Pons (tissue), 1 donor: Measurements from ENCODE around the gene ARL2BP.
"Not testable (repeated sequence)": the region's sequence is repeated elsewhere in the genome, so short reads cannot be mapped to it uniquely, and the experiment has no call there.

Source experiments
- DNase-seq: peaks from one replicate; pipeline ENCODE4 v3.0.0-alpha.2; 2016; ENCODE audit warnings: low spot score

Gene ARL2BP

DNA sequence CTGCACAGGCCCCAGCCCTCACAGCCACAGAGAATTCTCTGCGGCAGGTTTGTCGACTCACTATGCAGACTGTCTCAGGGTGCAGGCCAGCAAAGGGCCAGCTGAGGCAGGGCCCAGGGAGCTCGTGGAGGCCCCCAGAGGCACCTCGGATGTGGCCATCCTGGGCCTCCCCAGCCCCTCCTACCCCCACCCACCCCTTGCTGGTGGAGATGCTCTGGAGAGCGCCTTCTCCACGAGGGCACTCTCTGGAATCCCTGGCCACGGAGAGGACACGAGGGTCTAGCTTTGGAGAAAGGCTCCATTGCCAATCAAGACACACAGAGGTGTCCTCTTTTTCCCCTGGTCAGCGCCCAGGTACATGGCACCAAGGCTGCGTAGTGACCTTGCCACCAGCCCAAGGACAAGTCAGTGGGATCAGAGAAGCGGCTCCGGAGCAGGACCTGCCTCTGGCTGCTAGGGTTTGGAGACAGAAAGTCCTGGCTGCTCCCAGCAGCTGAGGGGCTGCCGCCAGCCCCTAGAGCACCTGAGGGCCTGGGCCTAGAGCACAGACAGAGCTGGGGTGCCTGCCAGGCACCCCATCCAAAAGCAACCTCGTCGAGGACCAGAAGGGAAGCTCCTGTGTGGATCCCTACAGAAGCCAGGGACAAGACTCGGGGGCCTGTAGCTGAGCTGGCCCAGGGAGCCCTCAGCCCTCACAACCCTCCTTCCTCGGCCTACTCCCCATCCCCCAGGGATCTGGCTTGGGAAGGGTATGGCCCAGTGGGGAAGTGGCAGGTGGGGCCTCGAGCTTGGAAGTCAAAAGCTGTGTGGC, 18.7 kb downstream of the ARL2BP start:
- no peak for DNase-seq

DNA sequence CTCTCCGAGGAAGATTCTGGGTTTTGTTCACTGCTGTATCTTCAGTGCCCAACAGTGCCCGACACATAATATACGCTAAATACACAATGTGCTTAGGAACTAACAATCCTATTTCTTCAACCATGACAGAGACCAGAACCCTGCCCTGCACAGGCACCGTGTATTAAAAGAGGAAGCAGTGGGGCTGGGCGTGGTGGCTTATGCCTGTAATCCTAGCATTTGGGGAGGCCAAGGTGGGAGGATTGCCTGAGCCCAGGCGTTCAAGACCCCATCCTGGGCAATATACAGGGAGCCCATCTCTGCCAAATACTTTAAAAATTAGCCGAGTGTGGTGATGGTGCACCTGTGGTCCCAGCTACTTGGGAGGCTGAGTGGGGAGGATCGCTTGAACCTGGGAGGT, 19.3 kb downstream of the ARL2BP start:
- no peak for DNase-seq

DNA sequence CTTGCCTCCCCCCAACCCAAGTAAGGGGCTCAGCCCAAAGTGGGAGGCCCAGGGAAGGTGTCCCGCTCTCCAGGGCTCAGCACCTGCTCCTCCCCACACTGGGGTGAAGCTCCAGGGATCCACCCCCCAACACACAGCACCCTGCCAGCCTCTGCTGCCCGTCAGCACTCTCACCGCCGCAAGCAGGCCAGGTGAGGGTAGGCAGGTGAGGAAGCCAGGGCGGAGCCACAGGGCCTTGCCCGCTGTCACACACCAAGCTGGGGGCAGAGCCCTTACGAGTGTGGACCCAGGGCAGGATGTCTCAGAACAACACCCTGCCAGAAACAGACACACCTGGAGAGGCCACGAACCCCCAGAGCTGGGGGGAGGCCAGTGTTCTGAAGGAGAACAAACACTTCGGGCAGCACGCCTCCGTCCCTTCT, 19.9 kb downstream of the ARL2BP start:
- no peak for DNase-seq

DNA sequence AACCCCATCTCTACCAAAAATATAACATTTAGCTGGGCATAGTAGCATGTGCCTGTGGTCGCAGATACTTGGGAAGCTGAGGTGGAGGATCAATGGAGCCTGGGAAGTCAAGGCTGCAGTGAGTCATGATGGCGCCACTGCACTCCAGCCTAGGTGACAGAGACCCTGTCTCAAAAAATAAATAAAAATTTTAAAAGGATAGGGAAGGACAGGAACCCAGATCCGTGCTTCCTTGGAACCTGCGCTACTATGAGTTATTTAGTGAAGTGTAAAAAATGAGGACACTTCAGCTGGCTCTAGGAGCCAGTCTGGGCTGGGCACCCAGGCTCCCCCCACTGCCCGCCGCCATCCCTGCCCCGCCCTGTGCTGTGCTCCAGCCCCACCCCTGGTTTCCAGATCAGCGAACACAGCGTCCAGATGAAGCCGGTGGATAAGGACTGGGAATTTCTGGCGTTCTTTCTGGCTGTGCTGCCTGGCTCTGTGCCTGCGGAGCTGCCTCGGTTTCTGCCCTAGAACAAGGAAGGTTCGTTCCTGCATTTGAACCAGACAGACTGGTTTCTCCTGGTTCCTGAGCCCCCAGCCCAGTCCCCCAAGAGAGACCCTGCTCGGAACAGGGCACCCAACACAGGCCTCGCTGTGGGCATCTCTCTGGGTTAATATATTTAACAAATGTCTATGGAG, 20.9 kb downstream of the ARL2BP start:
- peak; percentile 70 for DNase-seq

DNA sequence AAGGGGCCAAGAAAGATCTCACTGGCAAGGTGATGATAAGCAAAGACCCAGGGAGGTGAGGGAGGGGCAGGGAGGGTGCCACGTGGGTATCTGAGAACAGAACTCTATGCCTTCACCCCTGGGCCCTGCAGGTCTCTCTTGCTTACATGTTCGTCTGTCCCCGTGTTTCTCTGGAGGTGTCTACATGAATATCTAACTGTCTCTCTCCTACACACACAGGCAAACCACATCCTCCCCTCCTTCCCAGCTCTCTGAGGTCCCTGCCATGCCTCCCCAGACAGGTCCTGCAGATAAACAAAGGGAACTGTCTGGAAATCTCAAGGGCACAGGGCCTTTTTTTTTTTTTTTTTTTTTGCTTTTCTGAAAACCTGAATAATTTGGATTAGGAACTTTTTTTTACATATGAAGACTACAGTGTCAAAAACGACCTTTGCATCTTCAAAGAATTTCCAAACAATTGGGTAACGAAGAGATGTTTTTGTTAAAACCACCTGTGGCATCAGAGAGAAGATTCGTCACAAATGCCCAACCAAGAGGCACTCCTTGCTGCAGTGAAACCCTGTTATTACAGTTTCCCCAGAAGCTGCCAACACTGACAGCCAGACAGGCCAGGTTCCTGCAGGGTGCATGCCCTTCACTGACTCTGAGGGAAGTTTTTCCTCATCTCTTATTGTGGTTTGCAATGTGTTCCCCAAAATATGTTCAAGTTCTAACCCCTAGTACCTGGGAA, 21.6 kb downstream of the ARL2BP start:
- no peak for DNase-seq

DNA sequence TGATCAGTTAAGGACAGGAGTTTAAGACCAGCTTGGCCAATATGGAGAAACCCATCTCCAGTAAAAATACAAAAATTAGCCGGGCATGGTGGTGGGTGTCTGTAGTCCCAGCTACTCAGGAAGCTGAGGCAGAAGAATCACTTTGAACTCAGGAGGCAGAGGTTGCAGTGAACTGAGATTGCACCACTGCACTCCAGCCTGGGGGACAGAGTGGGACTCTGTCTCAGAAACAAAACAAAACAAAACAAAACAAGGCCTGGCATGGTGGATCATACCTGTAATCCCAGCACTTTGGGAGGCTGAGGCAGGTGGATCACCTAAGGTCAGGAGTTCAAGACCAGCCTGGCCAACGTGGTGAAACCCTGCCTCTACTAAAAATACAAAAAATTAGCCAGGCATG, 22.3 kb downstream of the ARL2BP start:
- not testable (repeated sequence) for DNase-seq

DNA sequence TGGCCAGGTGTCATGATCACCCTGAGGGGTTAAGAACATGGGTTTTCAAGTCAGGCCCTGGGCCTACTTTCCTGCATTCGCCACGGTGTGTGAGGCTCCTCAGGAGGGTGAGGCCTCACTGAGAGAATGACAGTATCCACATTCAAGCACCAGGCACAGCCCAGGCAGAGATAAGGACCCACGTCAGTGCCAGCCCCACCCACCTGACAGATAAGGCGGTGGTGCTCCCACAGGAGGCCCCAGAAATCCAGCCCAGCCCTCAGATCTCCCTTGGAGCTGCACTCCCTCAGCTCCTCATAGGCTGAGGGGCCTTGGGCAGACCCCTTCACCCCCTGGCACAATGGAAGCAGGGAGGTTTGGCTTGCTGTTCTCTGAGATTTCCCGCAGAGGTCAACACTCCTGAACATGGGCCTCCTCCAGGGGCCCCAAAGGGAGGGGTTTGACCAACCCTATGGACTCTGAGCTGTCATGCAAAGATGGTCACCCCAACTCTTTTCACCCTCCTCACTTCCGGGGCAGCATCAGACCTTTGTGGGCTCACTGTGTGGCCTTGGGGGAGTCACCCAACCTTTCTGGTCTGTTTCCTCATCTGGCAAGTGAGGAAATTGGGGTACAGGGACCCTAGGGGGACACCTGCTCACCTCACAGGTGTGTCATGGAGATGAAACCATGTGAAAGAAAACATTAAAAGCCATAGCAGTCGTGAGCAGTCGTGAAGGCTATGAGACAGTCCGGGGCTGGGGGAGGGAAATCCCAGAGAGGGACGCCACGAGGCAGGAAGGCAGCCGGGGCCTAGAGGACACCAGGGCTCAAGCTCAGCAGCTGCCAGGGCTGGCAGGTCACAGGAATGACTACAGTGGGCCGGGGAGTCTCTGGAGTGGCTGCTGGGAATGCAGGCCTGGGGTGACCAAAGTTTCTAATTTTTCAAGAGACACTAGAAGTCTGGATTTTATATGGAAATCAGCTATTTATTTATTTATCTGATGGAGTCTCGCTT, 24.0 kb downstream of the ARL2BP start:
- DNase-seq = no peak

DNA sequence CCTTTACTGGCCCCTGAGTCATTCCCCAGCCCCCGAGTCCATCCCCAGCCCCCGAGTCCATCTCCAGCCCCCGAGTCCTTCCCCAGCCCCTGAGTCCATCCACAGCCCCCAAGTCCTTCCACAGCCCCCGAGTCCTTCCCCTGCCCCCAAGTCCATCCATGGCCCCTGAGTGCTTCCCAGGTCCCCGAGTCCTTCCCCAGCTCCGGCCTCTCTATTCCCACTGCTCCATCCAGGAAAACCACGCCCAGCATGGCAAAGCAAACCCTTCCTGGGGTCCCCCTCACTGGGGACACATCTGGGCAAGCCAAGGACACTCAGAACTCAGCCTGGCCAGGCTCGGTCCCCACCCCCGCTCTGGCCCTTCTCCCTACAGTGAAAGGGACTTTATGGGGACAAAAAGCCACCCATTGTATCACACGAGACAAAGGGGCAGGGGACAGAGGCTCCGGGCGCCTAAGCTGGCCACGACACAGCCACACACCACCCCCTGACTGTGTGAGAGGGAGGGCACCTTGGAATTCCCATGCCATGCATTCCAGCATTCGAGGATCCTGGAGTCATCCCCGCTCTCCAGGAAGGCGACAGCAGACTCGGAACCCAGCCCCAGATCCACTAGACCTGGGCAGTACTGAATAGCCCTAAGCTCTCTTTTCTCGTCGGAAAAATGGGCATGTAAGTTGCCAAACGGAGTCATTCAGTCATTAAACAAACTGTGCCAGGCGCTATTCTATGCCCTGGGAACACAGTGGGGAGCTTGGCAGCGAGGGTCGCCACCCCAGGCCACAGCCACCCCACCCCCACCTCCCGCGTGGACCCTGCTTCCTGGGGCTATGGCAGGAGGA, 25.4 kb downstream of the ARL2BP start:
- DNase-seq = peak; percentile 97

DNA sequence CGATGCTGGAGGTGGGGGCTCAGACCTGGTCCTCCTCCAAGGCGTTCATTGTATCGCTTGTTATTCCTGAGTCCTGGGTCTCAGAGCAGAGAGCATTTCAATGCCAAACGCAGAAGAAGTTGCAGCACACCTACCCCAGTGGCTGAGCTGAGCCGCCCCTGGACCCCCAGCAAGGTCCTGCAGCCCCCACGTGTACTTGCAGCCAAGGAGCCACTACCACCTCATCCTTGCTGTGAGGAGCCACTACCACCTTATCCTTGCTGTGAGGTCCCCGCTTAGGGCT, 25.9 kb downstream of the ARL2BP start:
- no peak for DNase-seq

DNA sequence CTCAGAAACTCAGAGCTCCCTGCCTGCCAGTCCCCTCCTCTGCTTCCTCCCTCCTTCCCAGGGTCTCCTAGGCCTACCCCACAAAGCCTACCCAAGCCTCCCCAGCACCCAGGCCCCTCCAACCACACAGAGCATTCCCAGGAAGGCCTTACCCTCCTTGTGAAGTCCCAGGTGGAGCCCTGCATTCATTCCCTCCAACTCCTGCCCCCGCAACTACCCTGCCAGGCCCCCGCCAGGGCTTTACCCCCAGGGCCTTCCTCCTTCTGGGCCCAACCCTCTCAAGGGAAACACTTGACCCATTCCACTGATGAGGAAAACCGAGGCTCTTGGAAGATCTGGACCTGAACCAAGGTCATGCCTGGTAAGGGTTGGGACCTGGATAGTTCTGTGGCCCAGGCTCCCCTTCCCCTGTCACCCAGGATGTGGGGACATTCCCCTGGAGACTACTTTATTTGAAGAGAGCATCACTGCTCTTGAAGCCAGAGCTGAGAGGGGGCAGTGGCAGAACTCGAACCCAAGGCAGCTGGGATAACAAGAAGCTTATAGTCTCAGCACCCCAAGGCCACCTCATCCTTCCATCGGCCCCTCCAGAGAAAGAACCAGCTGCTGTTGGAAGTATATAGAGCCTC, 26.9 kb downstream of the ARL2BP start:
- DNase-seq = no peak

DNA sequence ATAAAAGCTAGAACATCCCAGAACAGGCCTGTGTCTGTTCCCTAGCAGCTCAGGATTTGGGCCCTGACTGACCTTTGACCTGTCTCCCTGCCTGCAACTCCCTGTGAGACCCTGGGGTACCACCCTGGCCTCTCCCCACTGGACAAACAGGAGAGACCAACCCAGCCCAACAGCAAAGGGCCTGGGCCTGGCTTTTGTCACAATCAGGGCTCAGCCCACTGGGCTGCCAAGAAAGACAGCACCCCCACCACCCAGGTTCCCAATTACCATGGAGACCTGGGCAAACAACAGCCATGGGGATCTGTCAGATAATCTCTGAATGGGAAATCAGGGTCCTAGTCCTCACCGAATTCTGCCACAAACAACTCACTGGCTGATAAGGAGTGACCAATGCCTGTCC, 28.3 kb downstream of the ARL2BP start:
- no peak for DNase-seq

DNA sequence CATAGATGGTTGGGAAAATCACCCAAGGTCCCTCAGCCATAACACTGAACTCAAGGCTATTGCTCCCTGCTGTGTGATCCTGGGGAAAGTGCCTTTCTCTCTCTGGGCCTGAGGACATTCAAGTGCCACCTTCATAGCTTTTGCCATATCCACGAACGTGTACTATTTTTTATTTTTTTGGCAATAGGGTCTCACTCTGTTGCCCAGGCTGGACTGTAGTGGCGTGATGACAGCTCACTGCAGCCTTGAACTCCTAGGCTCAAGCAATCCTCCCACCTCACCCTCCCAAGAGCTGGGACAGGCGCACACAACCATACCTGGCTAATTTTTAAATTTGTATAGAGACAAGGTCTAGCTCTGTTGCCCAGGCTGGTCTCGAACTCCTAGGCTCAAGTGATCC, 28.8 kb downstream of the ARL2BP start:
- no peak for DNase-seq

DNA sequence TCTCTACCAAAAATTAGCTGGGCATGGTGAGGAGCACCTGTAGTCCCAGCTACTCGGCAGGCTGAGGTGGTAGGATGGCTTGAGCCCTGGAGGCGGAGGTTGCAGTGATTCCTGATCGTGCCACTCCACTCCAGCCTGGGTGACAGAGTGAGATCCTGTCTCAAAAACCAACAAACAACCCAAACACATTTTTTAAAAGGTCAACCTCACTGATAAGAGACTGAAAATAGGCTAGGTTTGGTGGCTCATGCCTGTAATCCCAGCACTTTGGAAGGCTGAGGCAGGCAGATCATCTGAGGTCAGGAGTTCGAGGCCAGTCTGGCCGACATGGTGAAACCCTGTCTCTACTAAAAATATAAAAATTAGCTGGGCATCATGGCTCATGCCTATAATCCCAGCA, 30.9 kb downstream of the ARL2BP start:
- not testable (repeated sequence) for DNase-seq

DNA sequence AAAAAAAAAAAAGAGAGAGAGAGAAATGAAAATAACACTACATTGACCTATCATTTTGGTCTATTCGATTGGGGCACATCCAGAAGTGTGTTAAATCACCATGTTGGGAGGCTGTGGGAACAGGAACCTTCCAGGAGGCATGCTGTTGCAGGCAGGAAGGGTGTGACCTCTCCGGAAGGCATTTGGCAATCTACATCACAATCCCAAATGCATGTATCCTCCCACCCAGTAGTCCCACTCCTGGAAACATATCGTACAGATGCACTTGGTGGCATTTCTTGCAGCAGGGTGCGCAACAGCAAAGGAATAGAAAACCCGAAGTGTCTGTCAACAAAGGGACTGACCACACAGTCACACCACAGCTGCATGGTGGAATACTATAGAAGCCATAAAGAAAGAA, 31.5 kb downstream of the ARL2BP start:
- peak; percentile 62 for DNase-seq

DNA sequence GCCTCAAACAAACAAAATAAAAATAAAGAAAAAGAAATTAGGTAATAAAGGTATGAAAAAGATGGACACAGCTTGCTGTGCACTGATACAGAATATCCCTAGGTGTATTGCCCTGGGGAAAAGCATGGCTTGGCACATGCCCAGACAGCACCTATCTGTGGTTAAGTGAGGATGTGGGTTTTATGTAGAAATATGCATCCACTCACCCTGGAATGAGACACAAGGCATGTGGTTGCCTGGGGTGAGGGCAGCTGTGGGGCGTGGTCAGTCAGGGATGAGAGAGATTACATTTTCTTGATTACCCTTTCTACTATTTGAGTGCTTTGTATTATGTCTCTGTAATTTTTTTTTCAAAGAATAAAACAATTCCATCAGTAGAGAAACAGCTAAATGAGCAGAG, 32.5 kb downstream of the ARL2BP start:
- no peak for DNase-seq

DNA sequence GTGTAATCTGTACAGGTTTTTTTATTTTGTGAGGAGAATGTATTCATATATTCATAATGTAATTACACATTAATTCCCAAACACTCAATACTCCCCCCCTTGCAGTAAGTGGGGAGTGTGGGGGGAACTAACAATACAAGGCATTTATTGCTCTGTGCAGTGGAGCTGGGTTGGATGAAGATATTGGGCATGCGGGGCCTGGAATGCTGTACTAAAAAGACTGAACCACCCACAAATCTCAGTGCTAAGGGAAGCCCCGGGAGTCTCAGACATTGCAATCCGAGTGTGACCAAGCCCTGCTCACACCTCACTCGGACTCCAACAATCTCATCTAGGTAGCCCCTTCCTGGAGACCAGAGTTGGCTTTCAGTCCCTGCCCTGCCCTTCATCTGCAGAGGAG, 33.4 kb downstream of the ARL2BP start:
- peak; percentile 90 for DNase-seq

DNA sequence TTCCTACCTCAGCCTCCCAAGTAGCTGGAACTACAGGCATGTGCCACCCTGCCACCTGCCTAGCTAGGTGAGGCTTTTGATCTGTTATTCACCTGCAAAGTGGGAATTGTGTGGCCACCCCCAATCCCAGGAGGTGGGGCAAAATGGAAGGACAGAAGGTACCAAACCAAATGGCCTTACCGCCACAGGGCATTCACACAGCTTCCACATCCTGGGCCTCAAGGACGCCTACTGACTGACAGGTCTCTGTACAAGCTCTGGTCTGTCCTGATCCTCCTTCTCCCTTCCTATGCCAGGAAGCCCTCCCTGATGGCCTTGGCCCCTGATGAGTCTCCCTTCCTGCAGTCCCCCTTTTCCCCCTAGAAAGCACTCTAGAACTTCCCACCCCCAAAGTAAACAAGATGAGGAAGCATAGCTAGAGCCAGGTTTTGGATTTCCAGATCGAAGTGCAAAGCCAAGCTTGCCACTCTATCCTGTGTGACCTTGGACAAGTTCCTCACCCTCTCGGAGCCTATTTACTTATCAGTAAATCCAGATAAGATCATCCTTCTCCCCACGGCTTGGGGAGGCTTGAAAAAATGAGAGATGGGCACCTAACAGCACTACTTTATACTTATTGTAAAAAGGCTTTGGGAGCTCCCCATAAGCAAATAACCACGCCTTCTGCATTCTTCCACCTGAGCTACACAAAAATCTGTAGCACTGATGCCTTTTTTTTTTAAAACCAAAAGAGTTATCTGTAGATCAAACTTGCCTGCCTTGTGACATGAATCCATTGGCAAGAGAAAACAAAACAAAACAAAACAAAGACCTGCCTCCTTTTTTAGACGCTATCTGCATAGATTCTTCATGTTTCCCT, 35.0 kb downstream of the ARL2BP start:
- DNase-seq = no peak

DNA sequence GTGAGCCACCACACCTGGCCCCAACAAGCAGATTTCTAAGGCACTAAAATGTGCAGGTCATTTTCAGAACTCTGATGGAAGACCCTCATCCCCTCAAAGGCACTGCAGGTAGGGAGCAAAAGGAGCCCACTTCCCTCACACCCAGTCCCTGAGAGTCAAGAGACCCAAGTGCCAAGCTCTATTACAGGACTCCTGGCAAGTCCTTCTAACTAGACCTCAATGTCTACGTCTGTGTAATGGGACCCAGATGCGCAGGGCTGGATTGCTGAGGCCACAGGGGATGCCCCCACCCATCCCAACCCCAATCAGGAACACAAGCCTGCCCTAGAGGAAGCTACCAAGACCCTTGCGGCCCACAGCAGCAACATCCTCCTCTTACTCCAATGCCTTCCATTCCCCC, 36.7 kb downstream of the ARL2BP start:
- no peak for DNase-seq

DNA sequence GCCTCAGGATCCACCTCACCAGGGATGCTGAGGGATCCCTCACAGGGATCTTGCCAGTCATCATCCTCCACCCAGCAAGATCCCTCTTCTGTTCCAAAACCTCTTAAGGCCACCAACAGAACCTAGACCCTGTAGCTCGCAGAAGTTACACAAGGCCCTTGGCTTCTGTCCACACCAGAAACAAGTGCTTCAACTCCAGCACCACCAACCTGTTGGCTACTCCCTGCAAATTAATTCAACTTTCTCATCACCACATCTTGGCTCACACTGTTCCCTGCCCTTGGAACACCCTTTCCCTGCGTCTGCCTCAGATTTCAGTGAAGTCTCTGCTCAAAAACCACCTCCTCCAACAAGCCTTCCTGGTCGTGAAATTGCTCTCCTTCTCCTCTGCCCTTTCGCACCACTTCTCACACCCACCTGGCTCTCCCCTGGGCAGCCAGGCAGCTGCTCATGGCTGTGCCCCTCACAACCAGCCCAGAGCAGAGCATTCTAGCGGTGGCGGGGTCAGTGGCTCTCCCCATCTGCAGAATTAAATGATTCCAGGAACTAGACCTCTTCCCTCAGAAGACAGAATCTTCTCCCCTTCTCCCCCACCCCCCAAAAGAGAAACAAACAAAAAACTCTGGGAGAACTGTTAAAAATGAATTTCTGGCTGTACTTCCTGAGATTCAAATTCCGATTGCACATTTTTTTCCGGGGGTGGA, 37.6 kb downstream of the ARL2BP start:
- no peak for DNase-seq
